Left lung (tissue), 10 donors: ENCODE data around the gene UBE3B. TPM values are rescaled to one million over a fixed set of nuclear protein-coding genes. Genes with fewer than 3 reads are reported as not detected.

Source experiments
- ATAC-seq: fragments of 200-7000 bp; cut with Tn5 transposase; one replicate; pipeline ENCODE4 v1.9.1; 2020; ENCODE audit warnings: moderate library complexity
- DNase-seq, 4 donors: peaks; one replicate each; pipeline ENCODE4 v3.0.0-alpha.2; 2013 to 2020
- H3K27ac ChIP-seq, 2 donors: fragments of 200-600 bp; sonication (generic) in 1 of 2; one replicate each; pipeline versions ENCODE4 v1.5.0 to v1.8.0; 2020 to 2021
- H3K27me3 ChIP-seq, 2 donors: fragments of 200-600 bp; sonication (generic) in 1 of 2; one replicate each; pipeline versions ENCODE4 v1.5.0 to v1.8.0; 2020 to 2021
- H3K36me3 ChIP-seq, 2 donors: fragments of 200-600 bp; sonication (generic) in 1 of 2; one replicate each; pipeline versions ENCODE4 v1.5.0 to v1.8.0; 2020 to 2021
- H3K4me1 ChIP-seq, 2 donors: fragments of 200-600 bp; one replicate each; pipeline ENCODE4 v1.8.0; 2021
- H3K4me3 ChIP-seq, 2 donors: fragments of 200-600 bp; sonication (generic) in 1 of 2; one replicate each; pipeline versions ENCODE4 v1.5.0 to v1.8.0; 2020 to 2021; ENCODE audit warnings: mild to moderate bottlenecking in 1 of 2
- H3K9me3 ChIP-seq, 2 donors: fragments of 200-600 bp; sonication (generic) in 1 of 2; one replicate each; pipeline versions ENCODE4 v1.5.0 to v1.8.0; 2020 to 2021
- CTCF ChIP-seq, 2 donors: fragments of 200-600 bp; sonication (generic) in 1 of 2; IDR thresholded peaks; one replicate each; pipeline versions ENCODE4 v1.5.0 to v1.8.0; 2021; ENCODE audit warnings: antibody characterized with exemption in 2 of 2
- intact Hi-C, 2 donors: fragments of 100-400 bp; cut with DNase I; formaldehyde crosslinking; loops; one replicate each; pipeline versions ENCODE4 v1.11.2 to v1.14.2; 2022
- polyA plus RNA-seq, 6 donors: library from polyadenylated mRNA; unstranded; fragments of 120-200 nt; gene quantifications; one replicate each; pipeline ENCODE4 v1.2.1, GENCODE V29; 2013; ENCODE audit not compliant: insufficient read length in 6 of 6
- total RNA-seq, 2 donors: library from RNA; stranded (reverse); fragmentation: NEBNext Ultra II Directional; extraction: Animal tissue kit (Norgen Biotek cat#: 25700); gene quantifications; one replicate each; pipeline ENCODE4 v1.2.1, GENCODE V29; 2021
- donor health status: DM: no; HTN: yes; CAD: no.
- donor health status: DM: no; HTN: no; CAD: no.

The UBE3B gene
- total and polyA plus RNA-seq, 8 donors = 30.5 to 42.5 (median 34.3) TPM

DNA sequence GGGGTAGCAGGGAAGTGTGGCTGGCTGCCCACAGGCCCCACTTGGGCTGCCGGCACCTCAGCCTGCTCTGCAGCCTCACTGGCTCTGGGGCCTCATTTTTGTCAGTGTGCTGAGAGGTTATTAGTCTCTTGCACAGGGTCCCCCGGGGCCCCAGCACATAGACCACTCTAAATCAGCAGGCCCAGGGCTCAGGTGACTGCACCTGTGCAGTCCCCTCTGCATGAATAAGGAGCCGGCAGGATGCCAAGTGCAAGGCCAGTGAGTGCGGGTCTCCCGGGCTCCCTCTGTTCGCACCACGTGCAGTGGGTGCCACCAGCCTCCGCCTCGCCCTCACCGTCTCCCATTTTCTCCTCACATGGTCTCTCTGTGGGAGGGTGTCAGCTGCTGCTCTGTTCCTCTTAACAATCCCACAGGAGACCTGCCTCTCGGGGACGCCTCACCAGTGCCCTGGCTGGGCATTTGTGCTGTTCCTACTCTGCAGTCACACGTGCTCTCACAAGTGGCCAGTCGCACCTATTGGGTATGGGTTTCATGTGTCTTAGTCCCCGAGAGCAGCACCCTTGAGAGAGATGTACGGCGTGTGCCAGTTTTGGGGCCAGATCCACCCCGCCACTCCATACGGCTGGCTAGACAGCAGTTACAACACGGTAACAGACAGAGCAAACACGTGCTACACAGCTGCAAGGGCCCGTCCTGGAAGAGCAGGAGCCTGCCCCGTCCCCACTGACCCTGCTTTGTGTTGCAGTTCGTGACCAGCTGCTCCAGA, 55.5 kb downstream of the UBE3B start:
- H3K9me3 ChIP-seq = no peaks in the 10 kb centered on the region
- H3K27ac ChIP-seq = no peak overlapping the region
- H3K27me3 ChIP-seq = no peaks in the 10 kb centered on the region
- intact Hi-C loops = no loop called here
- TF ChIP-seq CTCF (IDR thresholded peaks at IDR 0.05) = no peak
- H3K4me3 ChIP-seq = no peak overlapping the region
- peaks cover 0 to 98% of the 10 kb centered on the region in 2 donors for H3K36me3 ChIP-seq
- ATAC-seq (no peak), DNase-seq (no peak)
- H3K4me1 ChIP-seq = no peaks in the 10 kb centered on the region

DNA sequence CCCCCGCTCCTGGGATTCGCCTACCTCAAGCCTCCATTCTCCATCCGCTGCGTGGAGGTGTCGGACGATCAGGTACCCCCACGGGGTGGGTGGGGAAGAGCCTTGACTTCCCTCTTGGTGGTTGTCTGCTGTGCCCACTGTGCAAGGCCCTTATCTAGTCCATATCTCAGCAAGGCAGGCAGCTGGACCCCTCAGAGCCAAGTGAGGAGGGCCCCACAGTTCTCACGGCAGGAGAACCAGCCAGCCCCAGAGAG, 56.0 kb downstream of the UBE3B start:
- no peak overlapping the region for H3K27ac ChIP-seq
- H3K27me3 ChIP-seq = no peaks in the 10 kb centered on the region
- no peak overlapping the region for H3K4me3 ChIP-seq
- TF ChIP-seq CTCF (IDR thresholded peaks at IDR 0.05) = no peak
- no peak for ATAC-seq
- H3K36me3 ChIP-seq = peaks cover 0 to 94% of the 10 kb centered on the region in 2 donors
- intact Hi-C loops = no loop called here
- H3K4me1 ChIP-seq = no peaks in the 10 kb centered on the region
- no peak for DNase-seq
- H3K9me3 ChIP-seq = no peaks in the 10 kb centered on the region

DNA sequence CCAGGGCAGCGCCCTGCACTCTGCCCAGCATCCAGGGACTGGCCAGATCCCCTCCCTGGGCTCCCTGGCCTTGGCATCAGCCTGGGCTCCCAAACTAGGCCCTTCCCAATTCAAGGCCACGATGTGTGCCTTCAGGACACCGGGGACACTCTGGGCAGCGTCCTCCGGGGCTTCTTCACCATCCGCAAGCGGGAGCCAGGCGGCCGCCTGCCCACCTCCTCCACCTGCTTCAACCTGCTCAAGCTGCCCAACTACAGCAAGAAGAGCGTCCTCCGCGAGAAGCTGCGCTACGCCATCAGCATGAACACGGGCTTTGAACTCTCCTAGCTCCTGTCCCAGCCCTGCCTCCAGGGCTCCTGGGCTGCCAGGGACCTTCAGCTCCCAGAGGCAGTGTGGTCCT, 57.0 kb downstream of the UBE3B start:
- Histone ChIP-seq H3K4me3 (no peak overlapping the region), H3K36me3 (peaks cover 0 to 84% of the 10 kb centered on the region in 2 donors), H3K27me3 (no peaks in the 10 kb centered on the region), H3K27ac (no peak overlapping the region), H3K9me3 (no peaks in the 10 kb centered on the region), H3K4me1 (no peaks in the 10 kb centered on the region)
- intact Hi-C loops = no loop called here
- DNase-seq (no peak), ATAC-seq (no peak)
- no peak for TF ChIP-seq CTCF (IDR thresholded peaks at IDR 0.05)

DNA sequence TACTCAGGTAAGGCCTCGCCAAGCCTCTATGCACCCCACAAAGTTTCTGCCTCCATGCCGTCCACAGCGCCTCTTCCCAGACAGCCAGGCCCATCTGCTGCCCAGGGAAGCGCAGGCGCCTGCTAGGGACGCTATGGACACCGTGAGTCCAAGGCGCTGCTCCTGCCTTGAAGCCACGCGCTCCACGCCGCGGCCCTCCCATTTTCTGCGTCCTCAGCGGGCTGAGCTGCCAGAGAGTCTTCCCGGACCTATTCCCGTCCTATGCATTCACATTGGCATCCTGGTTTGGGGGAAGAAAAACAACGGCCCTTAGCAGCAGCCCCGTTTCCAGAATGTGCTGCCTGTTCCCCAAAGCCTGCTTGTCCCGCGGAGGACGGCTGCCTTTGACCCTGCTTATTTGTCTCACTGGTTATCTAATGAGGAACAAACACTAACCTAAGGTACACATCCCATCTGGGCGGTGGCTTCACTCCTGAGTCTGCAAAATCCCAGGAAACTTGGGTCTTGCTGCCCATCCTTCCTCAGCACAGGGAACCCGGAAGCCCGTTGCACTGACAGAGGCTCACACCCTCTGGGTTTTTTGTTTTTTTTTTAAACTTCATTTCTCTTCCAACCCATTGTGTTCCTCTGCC, 57.9 kb downstream of the UBE3B start:
- H3K36me3 ChIP-seq = peaks cover 0 to 75% of the 10 kb centered on the region in 2 donors
- no peak overlapping the region for H3K27ac ChIP-seq
- intact Hi-C loops = no loop called here
- no peaks in the 10 kb centered on the region for H3K4me1 ChIP-seq
- H3K4me3 ChIP-seq = no peak overlapping the region
- TF ChIP-seq CTCF (IDR thresholded peaks at IDR 0.05) = no peak
- ATAC-seq (no peak), DNase-seq (no peak)
- no peaks in the 10 kb centered on the region for H3K27me3 ChIP-seq
- no peaks in the 10 kb centered on the region for H3K9me3 ChIP-seq

DNA sequence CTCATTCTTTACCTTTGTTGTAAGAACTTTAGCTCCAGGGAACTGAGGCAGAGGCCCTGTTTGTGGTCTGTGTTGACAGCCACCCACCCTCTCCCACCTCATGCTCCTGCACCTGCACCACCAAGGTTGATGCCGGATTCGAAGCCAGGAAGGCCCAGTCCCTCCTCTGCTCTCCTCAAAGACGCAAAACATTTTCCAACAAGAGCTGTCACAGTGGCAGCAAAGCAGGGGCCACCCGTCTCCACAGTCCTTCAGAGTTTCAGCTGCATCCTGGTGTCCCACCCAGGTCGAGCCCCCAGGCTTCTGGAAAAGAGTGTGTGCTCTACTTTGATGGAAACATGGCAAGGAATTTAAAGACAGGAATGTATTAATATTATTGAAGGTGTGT, 58.4 kb downstream of the UBE3B start:
- H3K36me3 ChIP-seq = peaks cover 0 to 70% of the 10 kb centered on the region in 2 donors
- no peak for ATAC-seq

More for the DNA sequence above, 58.4 kb downstream of the UBE3B start:
- no peak overlapping the region for H3K4me3 ChIP-seq
- TF ChIP-seq CTCF (IDR thresholded peaks at IDR 0.05) = no peak
- DNase-seq = no peak
- H3K9me3 ChIP-seq = no peaks in the 10 kb centered on the region
- H3K4me1 ChIP-seq = no peaks in the 10 kb centered on the region
- H3K27me3 ChIP-seq = no peaks in the 10 kb centered on the region
- intact Hi-C loops = no loop called here
- H3K27ac ChIP-seq = no peak overlapping the region
